CD4-positive, alpha-beta T cell treated with Interleukin-21 for 1 hour (primary cell): ENCODE results near the gene CCT6B.
"Not testable (repeated sequence)": the region's sequence is repeated elsewhere in the genome, so short reads cannot be mapped to it uniquely, and the experiment has no call there.

ENCODE experiments used
- DNase-seq: peaks from one replicate; pipeline ENCODE4 v3.0.0-alpha.2; 2020

Gene CCT6B

GRCh38 chr17:34979650-34980352 is 18.5 kb upstream of the CCT6B start:
- no peak for DNase-seq

GRCh38 chr17:34979153-34979552 is 17.9 kb upstream of the CCT6B start:
- DNase-seq, result no peak

- no peak for DNase-seq
Measured at GRCh38 chr17:34974794-34975785, 13.8 kb upstream of the CCT6B start.

- DNase-seq, result no peak
Measured at GRCh38 chr17:34974179-34974578, 12.9 kb upstream of the CCT6B start.

GRCh38 chr17:34958438-34958837 is 2.8 kb downstream of the CCT6B start:
- no peak for DNase-seq

GRCh38 chr17:34950780-34951179 is 10.5 kb downstream of the CCT6B start:
- DNase-seq, result not testable (repeated sequence)

- DNase-seq, result no peak
Measured at GRCh38 chr17:34930283-34930682, 31.0 kb downstream of the CCT6B start.

GRCh38 chr17:34926661-34927060 is 34.6 kb downstream of the CCT6B start:
- no peak for DNase-seq

- DNase-seq, result no peak
Measured at GRCh38 chr17:34920676-34921075, 40.6 kb downstream of the CCT6B start.

- DNase-seq, result no peak
Measured at GRCh38 chr17:34917381-34917780, 43.9 kb downstream of the CCT6B start.

GRCh38 chr17:34916120-34916519 is 45.1 kb downstream of the CCT6B start:
- no peak for DNase-seq

GRCh38 chr17:34913001-34913400 is 48.3 kb downstream of the CCT6B start:
- no peak for DNase-seq

GRCh38 chr17:34909040-34909439 is 52.2 kb downstream of the CCT6B start:
- no peak for DNase-seq

GRCh38 chr17:34902831-34903547 is 58.3 kb downstream of the CCT6B start:
- no peak for DNase-seq

GRCh38 chr17:34899643-34900291 is 61.5 kb downstream of the CCT6B start:
- DNase-seq, result no peak

GRCh38 chr17:34895383-34895782 is 65.9 kb downstream of the CCT6B start:
- no peak for DNase-seq

- no peak for DNase-seq
Measured at GRCh38 chr17:34894964-34895363, 66.3 kb downstream of the CCT6B start.

- peak; percentile 11 for DNase-seq
Measured at GRCh38 chr17:34892461-34893249, 68.6 kb downstream of the CCT6B start.

- DNase-seq, result no peak
Measured at GRCh38 chr17:34886831-34887230, 74.4 kb downstream of the CCT6B start.

- no peak for DNase-seq
Measured at GRCh38 chr17:34885076-34885475, 76.2 kb downstream of the CCT6B start.

GRCh38 chr17:34884597-34884996 is 76.7 kb downstream of the CCT6B start:
- no peak for DNase-seq
